HepG2 (cell line): Measurements from ENCODE around the gene RBL1. TPM values are rescaled to one million over a fixed set of nuclear protein-coding genes. Genes with fewer than 3 reads are reported as not detected.
"Not testable (repeated sequence)": the region's sequence is repeated elsewhere in the genome, so short reads cannot be mapped to it uniquely, and the experiment has no call there.

ENCODE experiments used
- ATAC-seq: fragments of 200-7000 bp; cut with Tn5 transposase; 3 replicates; pipeline ENCODE4 v1.9.1; 2020; ENCODE audit warnings: mild to moderate bottlenecking, moderate library complexity
- BruUV-seq: library from RNA; stranded (reverse); fragments of 400-500 nt; replicated peaks from 2 replicates; lab custom pipeline; 2021; lab: Mats Ljungman, UMichigan
- CTCF ChIA-PET: fragments of 300-600 bp; formaldehyde crosslinking; extraction: SDS; loops from one replicate; lab custom pipeline; 2021; ENCODE audit warnings: low total read pairs, inconsistent platforms, low intra/inter-chr PET ratio; lab: Yijun Ruan, JAX
- POLR2A ChIA-PET: fragments of 350-600 bp; sonication (Branson Sonifier 250); formaldehyde crosslinking; loops from one replicate; lab custom pipeline; 2020; ENCODE audit warnings: antibody characterized with exemption, inconsistent platforms; lab: Yijun Ruan, JAX
- DNase-seq: peaks from one replicate; pipeline ENCODE4 v3.0.0-alpha.2; 2015; ENCODE audit warnings: low spot score
- FAIRE-seq: peaks from 3 replicates; lab custom pipeline; 2011; peaks lifted over from hg19 to GRCh38; lab: Jason Lieb, UNC
- H2AFZ ChIP-seq: one replicate; pipeline ENCODE4 v1.6.1; 2011; ENCODE audit warnings: low read length, inconsistent platforms
- H3K27ac ChIP-seq: fragments of 300-600 bp; 3 replicates; pipeline ENCODE4 v1.8.0; 2011; ENCODE audit warnings: mixed run types, mild to moderate bottlenecking, mixed read lengths, low read length, inconsistent platforms; ENCODE audit not compliant: insufficient read depth; ENCODE audit errors: extremely low read length
- H3K27me3 ChIP-seq, 2 experiments: fragments of 200-600 bp in 1 of 2; 2 replicates in 1 of 2; 3 replicates in 1 of 2; pipeline versions ENCODE4 v1.6.0 to v1.8.0; 2011; ENCODE audit warnings: low read length in 2 of 2, mild to moderate bottlenecking in 2 of 2, moderate library complexity in 2 of 2, inconsistent platforms in 1 of 2; ENCODE audit not compliant: insufficient read depth in 2 of 2, control insufficient read depth in 1 of 2
- H3K36me3 ChIP-seq, 2 experiments: fragments of 200-600 bp in 1 of 2; replicated peaks in 1 of 2; 2 replicates in 1 of 2; 3 replicates in 1 of 2; pipeline versions ENCODE4 v1.5.1 to v1.8.0; 2011; ENCODE audit warnings: low read length in 2 of 2, inconsistent platforms in 1 of 2; ENCODE audit not compliant: insufficient read depth in 2 of 2, control insufficient read depth in 1 of 2
- H3K4me1 ChIP-seq: 2 replicates; pipeline ENCODE4 v1.5.1; 2012; ENCODE audit warnings: low read length, inconsistent platforms; ENCODE audit not compliant: insufficient read depth
- H3K4me2 ChIP-seq: 2 replicates; pipeline ENCODE4 v1.6.0; 2011; ENCODE audit warnings: low read depth, low read length, inconsistent platforms
- H3K4me3 ChIP-seq, 3 experiments: fragments of 200-600 bp in 1 of 3; sonication (generic), shearing (Covaris generic) in 1 of 3; replicated peaks in 1 of 3; 2 replicates each; pipeline ENCODE4 v1.5.1; 2011 to 2016; ENCODE audit warnings: low read length in 3 of 3, inconsistent platforms in 2 of 3, low read depth in 2 of 3, mild to moderate bottlenecking in 2 of 3, control low read depth in 1 of 3, mixed read lengths in 1 of 3; ENCODE audit not compliant: insufficient read depth in 1 of 3
- H3K79me2 ChIP-seq: one replicate; pipeline ENCODE4 v1.6.1; 2011; ENCODE audit warnings: low read length, inconsistent platforms; ENCODE audit not compliant: insufficient read depth
- H3K9ac ChIP-seq: 2 replicates; pipeline ENCODE4 v1.6.0; 2011; ENCODE audit warnings: mild to moderate bottlenecking, low read depth, low read length, inconsistent platforms; ENCODE audit not compliant: insufficient read depth
- H3K9me3 ChIP-seq: 2 replicates; pipeline ENCODE4 v1.5.1; 2012; ENCODE audit warnings: mild to moderate bottlenecking, low read length
- H4K20me1 ChIP-seq: 2 replicates; pipeline ENCODE4 v1.6.0; 2011; ENCODE audit warnings: inconsistent platforms, mild to moderate bottlenecking, low read length, moderate library complexity; ENCODE audit not compliant: insufficient read depth
- GATA4 ChIP-seq: sonication (generic); IDR thresholded peaks from 2 replicates; pipeline ENCODE4 v1.6.1; 2016; ENCODE audit warnings: antibody characterized with exemption, low read depth, borderline replicate concordance
- MEIS2 ChIP-seq: sonication (generic); formaldehyde crosslinking; IDR thresholded peaks from 2 replicates; pipeline ENCODE4 v1.9.0; 2021; ENCODE audit warnings: mild to moderate bottlenecking, missing genetic modification reagents
- NPAS2 ChIP-seq: sonication (generic); formaldehyde crosslinking; IDR thresholded peaks from 2 replicates; pipeline ENCODE4 v1.8.0; 2022; ENCODE audit warnings: mild to moderate bottlenecking, missing genetic modification reagents, borderline replicate concordance
- SIN3A ChIP-seq: IDR thresholded peaks from 2 replicates; pipeline ENCODE4 v1.6.1; 2011; ENCODE audit warnings: low read depth, mild to moderate bottlenecking, control low read depth, low read length, borderline replicate concordance
- THAP8 ChIP-seq: sonication (generic); formaldehyde crosslinking; IDR thresholded peaks from 2 replicates; pipeline ENCODE4 v1.5.1; 2020; ENCODE audit warnings: missing genetic modification reagents, mild to moderate bottlenecking, borderline replicate concordance
- YY1 ChIP-seq: IDR thresholded peaks from 2 replicates; pipeline ENCODE4 v1.6.1; 2011; ENCODE audit warnings: low read length, low read depth, moderate library complexity, mild to moderate bottlenecking; ENCODE audit not compliant: insufficient read depth, insufficient replicate concordance
- ZBTB1 ChIP-seq: sonication (generic); formaldehyde crosslinking; IDR thresholded peaks from 2 replicates; pipeline ENCODE4 v1.4.0; 2020; ENCODE audit warnings: missing genetic modification reagents, borderline replicate concordance
- ZBTB42 ChIP-seq: sonication (generic); formaldehyde crosslinking; IDR thresholded peaks from 2 replicates; pipeline ENCODE4 v1.5.0; 2020; ENCODE audit warnings: mild to moderate bottlenecking, missing genetic modification reagents
- ZNF180 ChIP-seq: sonication (generic); formaldehyde crosslinking; IDR thresholded peaks from 2 replicates; pipeline ENCODE4 v1.4.0; 2020; ENCODE audit warnings: low read depth, missing genetic modification reagents, borderline replicate concordance
- ZNF333 ChIP-seq: sonication (generic); formaldehyde crosslinking; IDR thresholded peaks from 2 replicates; pipeline ENCODE4 v1.4.0; 2020; ENCODE audit warnings: mild to moderate bottlenecking, missing genetic modification reagents, borderline replicate concordance
- ZNF607 ChIP-seq: sonication (generic); formaldehyde crosslinking; IDR thresholded peaks from 2 replicates; pipeline ENCODE4 v1.5.1; 2020; ENCODE audit warnings: missing genetic modification reagents, mild to moderate bottlenecking, borderline replicate concordance
- ZNF775 ChIP-seq: sonication (generic); formaldehyde crosslinking; IDR thresholded peaks from 2 replicates; pipeline ENCODE4 v1.4.0; 2020; ENCODE audit warnings: missing genetic modification reagents, mild to moderate bottlenecking, moderate library complexity, borderline replicate concordance
- ZSCAN25 ChIP-seq: sonication (generic); formaldehyde crosslinking; IDR thresholded peaks from 2 replicates; pipeline ENCODE4 v1.8.0; 2022; ENCODE audit warnings: mild to moderate bottlenecking, missing genetic modification reagents
- WGBS: methylation state at CpG from one replicate; pipeline ENCODE4 v1.1.6; 2017; ENCODE audit warnings: low lambda C conversion rate; 5-methylcytosine and 5-hydroxymethylcytosine counted together
- in situ Hi-C: cut with HindIII; loops from 2 replicates; pipeline ENCODE4 v1.10.0; 2017; ENCODE audit warnings: low pct_unique_long_range_greater_than_20kb; ENCODE audit not compliant: extremely low pct_ligation_motif_present
- intact Hi-C: fragments of 100-400 bp; cut with micrococcal nuclease; formaldehyde crosslinking; loops from one replicate; pipeline ENCODE4 v1.10.0; 2022; ENCODE audit not compliant: unreplicated experiment
- polyA plus RNA-seq, 8 experiments: library from polyadenylated mRNA; depleted of rRNA in 3 of 8; stranded (reverse) in 7 of 8; unstranded in 1 of 8; fragments of >200 nt; fragmentation: Illumina TruSeq in 4 of 8; extraction: Trizol in 4 of 8; gene quantifications; 2 replicates each; pipeline versions ENCODE4 v1.2.1 to v1.2.3, GENCODE V29; 2011 to 2016; ENCODE audit warnings: low read depth in 4 of 8, missing spikeins in 1 of 8, mixed read lengths in 1 of 8; ENCODE audit not compliant: insufficient read depth in 1 of 8
- total RNA-seq, 5 experiments: library from RNA; depleted of rRNA; stranded (reverse); fragments of >200 nt; fragmentation: Illumina TruSeq; extraction: Trizol; gene quantifications; 2 replicates each; pipeline ENCODE4 v1.2.3, GENCODE V29; 2016; ENCODE audit warnings: low read depth in 1 of 5
- TF ChIP-seq, protein P1 (sequence below): sonication (generic); formaldehyde crosslinking; IDR thresholded peaks from 2 replicates; pipeline ENCODE4 v1.9.0; 2022; ENCODE audit warnings: missing genetic modification reagents, mild to moderate bottlenecking, borderline replicate concordance

The RBL1 gene
- total and polyA plus RNA-seq, 2 of the 13 experiments (the other 11 are each of a cell fraction or from before 2014, with no cell fraction given): 6.0 to 27.5 TPM

GRCh38 chr20:37032077-37032476 is 63.7 kb downstream of the RBL1 start (continued):
- TF ChIP-seq, protein P1, sequence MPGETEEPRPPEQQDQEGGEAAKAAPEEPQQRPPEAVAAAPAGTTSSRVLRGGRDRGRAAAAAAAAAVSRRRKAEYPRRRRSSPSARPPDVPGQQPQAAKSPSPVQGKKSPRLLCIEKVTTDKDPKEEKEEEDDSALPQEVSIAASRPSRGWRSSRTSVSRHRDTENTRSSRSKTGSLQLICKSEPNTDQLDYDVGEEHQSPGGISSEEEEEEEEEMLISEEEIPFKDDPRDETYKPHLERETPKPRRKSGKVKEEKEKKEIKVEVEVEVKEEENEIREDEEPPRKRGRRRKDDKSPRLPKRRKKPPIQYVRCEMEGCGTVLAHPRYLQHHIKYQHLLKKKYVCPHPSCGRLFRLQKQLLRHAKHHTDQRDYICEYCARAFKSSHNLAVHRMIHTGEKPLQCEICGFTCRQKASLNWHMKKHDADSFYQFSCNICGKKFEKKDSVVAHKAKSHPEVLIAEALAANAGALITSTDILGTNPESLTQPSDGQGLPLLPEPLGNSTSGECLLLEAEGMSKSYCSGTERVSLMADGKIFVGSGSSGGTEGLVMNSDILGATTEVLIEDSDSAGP (CRISPR knock-in tag): no peak
- TF ChIP-seq ZSCAN25 (CRISPR knock-in tag): no peak
- no peak for TF ChIP-seq ZNF180 (CRISPR knock-in tag)
- no peak for TF ChIP-seq ZBTB1
- no peak for TF ChIP-seq ZNF607
- TF ChIP-seq YY1: no peak
- TF ChIP-seq MEIS2 (CRISPR knock-in tag): no peak
- TF ChIP-seq GATA4: no peak
- no peak for TF ChIP-seq NPAS2 (CRISPR knock-in tag)
- no peak for TF ChIP-seq THAP8 (CRISPR knock-in tag)
- no peak for TF ChIP-seq ZNF775

GRCh38 chr20:37020636-37021035 is 75.2 kb downstream of the RBL1 start:
- ChIA-PET CTCF (no interaction called here), POLR2A (no interaction called here)
- Histone ChIP-seq H3K4me1 (no peaks in the 10 kb centered on the region), H3K27me3 (no peaks in the 10 kb centered on the region), H3K9me3 (no peaks in the 10 kb centered on the region), H3K4me2 (no peak overlapping the region), H3K4me3 (no peak overlapping the region), H4K20me1 (no peaks in the 10 kb centered on the region), H3K27ac (no peak overlapping the region), H2AFZ (no peak overlapping the region), H3K9ac (no peak overlapping the region), H3K79me2 (no peaks in the 10 kb centered on the region), H3K36me3 (peaks cover 9 to 50% of the 10 kb centered on the region in 2 experiments)
- 95% methylated on average over 2 of the region's 2 CpGs for WGBS
- DNase-seq (no peak), ATAC-seq (no peak), FAIRE-seq (no peak)
- in situ Hi-C loops: no loop called here
- TF ChIP-seq ZBTB42 (CRISPR knock-in tag): no peak
- no peak for TF ChIP-seq ZNF333 (CRISPR knock-in tag)
- TF ChIP-seq SIN3A: no peak
- no peak for TF ChIP-seq ZNF775
- no TSS peak for BruUV-seq
- intact Hi-C loops: no loop called here

- H3K79me2 ChIP-seq, H3K4me3 ChIP-seq, FAIRE-seq, POLR2A ChIA-PET, H3K27ac ChIP-seq, intact Hi-C loops, H3K4me1 ChIP-seq, in situ Hi-C loops, H4K20me1 ChIP-seq, H3K4me2 ChIP-seq, CTCF ChIA-PET, H3K27me3 ChIP-seq, H3K9me3 ChIP-seq, BruUV-seq, H3K9ac ChIP-seq, H2AFZ ChIP-seq, DNase-seq, ATAC-seq: not testable (repeated sequence)
- peaks cover 11 to 24% of the 10 kb centered on the region in 2 experiments; a peak in 4 of 5 replicates for H3K36me3 ChIP-seq
- WGBS: 97% methylated on average over 13 of the region's 28 CpGs
These were observed 83.2 kb downstream of the RBL1 start for GRCh38 chr20:37012631-37013030.
